SIG-M5 treated with dmso at 0.1 percent for 504 hours (cell line): ENCODE measurements around the gene POLR2B.
A peak's percentile ranks its signal among the peaks of the same experiment; 100 is the strongest.
"Not testable (repeated sequence)": the region's sequence is repeated elsewhere in the genome, so short reads cannot be mapped to it uniquely, and the experiment has no call there.

Experiments used
- DNase-seq: peaks from one replicate; lab custom pipeline; 2025; ENCODE audit not compliant: unreplicated experiment; lab: John Stamatoyannopoulos, UW

The POLR2B gene

DNA sequence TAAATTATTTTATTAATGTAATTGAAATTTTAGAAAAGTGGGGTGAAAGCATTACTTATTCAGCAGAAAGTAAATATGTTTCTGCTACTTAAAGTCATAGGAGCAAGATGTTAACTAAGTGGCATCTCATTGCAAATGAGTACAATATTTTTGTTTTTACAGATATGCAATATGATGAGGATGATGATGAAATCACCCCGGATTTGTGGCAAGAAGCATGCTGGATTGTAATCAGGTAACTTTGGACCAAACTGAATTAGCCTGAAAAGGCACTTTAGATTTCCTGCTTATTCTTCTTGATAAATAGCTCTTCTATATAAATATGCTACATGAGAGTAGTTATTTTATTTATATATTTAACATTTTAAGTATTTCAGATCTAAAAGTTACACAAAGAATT, 7.5 kb downstream of the POLR2B start:
- DNase-seq, result no peak

DNA sequence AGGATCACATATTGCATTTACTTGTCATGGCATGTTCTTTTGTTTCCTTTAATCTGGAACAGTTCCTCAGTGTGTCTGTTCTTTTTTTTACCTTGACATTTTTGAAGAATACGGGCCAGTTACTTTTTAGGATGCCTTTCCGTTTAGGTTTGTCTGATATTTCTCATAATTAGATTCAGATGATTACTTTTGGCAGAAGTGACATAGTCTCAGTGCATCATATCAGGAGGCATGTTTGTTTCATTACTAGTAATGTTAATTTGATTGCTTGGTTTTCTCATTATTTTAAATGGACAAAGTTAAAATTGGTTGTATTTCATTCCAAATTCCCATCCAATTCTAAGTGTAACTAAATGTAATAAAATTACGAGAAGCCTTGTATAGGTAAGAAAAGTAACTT, 8.3 kb downstream of the POLR2B start:
- DNase-seq, result no peak

DNA sequence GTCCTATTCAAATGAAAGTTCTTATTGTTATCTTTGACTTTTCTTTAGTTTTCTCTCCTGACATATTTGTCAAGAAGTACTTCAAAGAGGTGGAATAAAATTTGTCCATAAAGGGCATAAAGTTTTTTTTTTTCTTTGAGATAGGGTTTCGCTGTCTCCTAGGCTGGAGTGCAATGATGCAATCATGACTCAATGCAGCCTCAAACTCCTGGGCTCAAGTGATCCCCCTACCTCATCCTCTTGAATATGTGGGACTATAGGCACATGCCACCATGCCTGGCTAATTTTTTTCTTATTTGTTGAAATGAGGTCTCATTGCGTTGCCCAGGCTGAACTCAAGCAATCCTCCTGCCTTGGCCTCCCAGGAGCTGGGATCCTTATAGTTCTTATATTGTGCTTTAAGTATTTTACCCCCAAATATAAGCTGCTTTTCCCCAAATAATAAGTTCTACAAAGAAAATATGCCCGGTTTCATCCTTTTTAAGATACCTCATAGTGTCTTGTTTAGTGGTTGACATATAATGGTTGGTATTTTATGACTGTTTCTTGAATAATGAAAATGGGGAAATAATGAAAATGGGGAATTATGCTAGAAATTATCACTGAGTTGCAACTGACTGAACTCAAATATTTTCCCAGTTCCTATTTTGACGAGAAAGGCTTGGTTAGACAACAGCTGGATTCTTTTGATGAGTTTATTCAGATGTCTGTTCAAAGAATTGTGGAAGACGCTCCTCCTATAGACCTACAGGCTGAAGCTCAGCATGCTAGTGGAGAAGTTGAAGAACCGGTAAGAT, 11.6 kb downstream of the POLR2B start:
- DNase-seq, result no peak

DNA sequence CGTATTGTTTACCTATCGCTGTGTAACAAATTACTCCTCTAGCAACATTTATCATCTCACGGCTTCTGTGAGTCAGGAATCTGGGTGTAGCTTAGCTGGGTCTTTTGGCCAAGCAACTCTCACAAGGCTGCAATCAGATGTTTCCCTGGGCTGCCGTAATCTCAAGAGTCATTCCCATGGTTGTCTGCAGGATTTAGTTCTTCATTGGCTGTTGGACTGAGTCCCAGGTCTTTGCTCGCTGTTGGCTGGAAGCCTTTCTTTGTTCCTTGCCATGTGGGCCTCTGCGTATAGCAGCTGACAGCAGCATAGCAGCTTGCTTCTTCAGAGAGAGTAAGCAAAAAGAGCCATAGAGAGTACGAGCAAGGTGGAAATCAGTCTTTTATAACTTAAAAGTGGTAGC, 16.8 kb downstream of the POLR2B start:
- DNase-seq, result no peak

DNA sequence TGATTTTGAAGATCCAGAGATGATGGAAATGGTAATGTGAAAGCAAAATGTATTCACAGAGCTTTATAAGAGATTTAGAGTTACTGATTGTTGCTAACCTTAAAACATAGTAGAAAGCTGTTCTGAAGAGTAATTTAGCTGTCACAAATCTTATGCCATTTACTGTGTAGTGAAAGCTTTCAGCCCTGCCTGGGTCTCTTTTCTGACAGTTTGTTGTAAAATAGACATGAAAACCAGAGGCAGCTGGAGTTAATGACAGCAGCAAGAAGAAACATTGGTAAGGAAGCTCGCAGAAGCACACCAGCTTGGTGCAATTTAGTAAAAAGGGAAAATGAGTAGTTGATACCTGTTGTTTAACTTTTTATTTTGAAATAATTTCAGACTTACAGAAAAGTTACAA, 21.1 kb downstream of the POLR2B start:
- DNase-seq, result no peak

DNA sequence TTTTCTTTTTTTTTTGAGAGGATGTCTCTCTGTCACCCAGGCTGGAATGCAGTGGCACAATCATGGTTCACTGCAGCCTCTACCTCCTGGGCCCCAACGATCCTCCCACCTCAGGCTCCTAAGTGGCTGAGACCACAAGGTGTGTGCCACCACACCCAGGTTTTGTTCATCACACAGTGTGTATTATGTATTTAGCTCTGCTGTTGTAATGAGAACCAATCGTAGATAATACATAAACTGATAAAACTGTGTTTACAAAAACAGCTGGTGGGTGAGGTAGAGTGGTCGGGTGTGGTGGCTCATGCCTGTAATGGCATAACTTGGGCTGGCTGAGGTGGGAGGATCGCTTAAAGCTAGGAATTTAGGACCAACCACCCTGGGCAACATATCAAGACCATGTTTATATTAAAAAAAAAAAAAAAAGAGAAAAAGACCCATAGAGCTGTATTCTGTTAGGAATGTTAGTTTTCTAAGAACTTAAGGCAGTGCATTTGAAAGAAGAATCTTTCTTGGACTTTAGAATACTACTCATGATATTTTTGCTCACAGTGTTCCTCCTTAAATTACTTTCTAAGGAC, 34.9 kb downstream of the POLR2B start:
- no peak for DNase-seq

DNA sequence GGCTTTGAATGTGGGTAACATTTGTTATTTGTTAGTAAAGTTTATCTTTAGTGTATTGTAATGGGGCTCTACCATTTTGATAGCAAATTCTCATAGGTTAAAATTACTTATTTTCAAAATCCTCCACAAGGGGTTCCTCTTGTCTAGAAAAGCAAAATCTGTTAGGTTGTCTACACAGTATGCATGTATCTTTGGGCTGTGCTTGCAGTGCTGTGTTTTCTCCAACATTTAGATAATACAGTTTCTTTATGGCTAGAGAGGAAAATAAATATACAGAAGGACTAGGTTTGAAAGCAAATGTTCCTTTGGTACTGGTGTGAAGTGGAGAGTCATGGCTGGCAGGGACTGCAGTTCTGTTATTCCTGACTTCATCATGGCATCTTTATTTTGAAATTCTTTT, 40.3 kb downstream of the POLR2B start:
- no peak for DNase-seq

DNA sequence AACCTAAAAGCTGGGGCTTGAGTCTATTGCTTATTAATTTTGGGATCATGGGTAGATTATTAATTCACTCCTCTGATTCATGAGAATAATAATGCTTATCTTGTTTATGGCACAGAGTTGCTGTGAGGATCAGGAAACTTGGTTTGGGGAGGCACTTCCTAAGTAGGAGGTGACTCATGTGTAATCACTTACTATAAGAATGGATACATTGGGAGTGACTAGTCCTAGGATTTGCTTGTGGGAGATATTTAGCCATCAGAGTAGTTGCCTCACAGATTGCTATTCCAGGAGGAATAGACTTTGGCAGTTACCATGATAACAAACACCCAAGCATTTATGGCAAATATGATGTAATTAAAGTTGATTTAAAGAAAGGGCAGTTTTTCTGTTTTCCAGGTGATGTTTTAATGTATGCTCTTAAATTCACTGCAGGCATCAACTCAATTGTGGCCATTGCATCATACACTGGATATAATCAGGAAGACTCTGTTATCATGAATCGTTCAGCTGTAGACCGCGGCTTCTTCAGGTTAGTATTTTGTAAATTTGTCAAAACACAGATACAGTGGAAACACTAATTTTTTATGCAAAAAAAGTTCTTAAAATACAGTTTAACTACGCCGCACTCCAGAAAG, 41.9 kb downstream of the POLR2B start:
- no peak for DNase-seq

DNA sequence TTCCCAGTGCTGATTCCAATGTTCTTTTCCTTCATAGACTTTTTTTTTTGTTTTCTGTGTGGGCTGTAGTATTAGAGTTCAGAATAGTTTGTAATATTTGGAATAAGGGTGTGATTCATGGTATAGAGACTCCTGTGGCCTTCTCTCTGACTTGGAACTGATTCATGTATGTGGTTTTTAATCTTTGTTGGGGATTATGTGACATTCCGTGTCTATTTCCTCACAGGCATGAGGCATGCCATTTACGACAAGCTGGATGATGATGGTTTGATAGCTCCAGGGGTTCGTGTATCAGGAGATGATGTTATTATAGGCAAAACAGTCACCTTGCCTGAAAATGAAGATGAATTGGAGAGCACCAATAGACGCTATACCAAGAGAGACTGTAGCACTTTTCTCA, 44.4 kb downstream of the POLR2B start:
- no peak for DNase-seq

DNA sequence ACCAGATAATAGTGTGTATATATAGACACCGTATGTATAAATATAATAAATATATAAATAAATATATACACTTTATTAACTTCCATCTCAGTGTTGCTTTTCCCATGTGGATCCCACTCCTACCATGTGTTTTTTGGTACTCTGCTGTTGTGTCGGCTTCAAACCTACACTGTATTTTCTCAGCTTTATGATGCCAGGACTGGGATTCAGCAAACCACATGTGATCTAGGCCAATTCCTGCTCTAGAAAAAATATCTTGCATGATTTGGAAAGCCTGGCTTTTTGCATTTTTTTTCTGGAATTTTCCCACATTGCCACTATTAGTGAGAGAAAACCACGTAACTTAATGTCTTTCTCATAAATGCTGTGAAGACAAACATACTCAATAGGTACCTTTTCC, 55.8 kb downstream of the POLR2B start:
- DNase-seq, result no peak

DNA sequence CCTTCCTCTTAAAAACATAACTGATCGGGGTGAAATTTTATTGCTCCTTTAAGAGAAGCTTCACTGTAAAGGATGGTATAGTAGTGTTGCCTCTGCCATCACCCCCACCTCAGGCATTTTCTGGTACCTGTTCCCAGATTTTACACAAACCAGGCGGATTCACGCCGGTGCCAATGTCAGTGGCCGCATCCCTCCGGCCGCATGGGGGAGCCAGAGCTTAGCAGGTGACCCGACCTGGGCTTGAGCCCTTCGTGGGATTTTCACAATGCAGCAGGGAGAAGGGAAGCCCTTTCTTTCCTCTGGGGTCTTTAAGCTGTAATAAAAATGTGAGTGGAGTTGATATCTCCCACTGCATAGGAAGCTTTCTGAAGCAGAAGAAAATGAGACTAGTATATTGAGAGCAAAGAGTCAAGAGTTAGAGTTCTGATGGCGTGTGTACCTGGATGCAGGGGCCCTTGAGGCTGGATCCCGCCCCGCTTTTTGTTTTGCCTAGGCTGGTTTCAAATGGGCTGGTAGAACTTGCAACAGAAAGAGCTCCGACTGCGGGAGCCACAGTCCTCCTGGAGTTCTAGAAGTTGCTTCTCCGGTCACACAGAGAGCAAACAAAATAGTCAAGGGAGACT, 59.4 kb downstream of the POLR2B start:
- peak; percentile 15 for DNase-seq

DNA sequence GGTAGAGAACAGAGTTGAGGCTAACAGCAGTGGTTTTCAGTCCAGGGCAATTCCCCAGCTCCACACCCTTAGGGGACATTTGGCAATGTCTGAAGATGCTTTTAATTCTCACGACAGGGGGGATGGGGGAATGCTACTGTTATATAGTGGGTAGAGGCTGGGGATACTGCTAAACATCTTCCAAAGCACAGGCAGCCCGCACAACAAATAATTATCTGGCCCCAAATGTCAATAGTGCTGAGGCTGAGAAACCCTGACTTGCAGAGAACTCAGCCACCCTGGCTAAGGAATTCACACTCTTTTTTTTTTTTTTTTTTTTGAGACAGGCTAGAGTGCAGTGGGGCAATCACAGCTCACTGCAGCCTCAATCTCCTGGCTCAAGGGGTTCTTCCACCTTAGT, 60.6 kb downstream of the POLR2B start:
- DNase-seq, result no peak

DNA sequence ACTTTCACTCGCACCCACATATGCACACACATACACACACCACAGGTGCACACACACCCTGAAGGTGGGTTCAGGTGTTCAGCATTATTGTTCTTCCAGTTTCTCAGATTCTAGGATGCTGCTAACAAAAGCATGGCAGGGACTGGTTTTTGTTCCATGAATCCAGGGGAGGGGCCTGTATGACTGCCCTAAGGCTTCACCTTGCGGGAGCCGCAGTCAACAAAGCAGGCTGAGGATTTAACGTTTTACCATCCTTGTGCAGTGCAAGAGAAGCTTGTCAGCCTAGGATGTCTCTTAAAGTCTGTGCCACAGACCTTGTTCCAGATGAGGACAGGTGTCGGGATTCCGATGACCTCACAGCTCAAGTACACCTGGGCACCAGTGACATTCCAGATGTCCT, 61.8 kb downstream of the POLR2B start:
- no peak for DNase-seq

DNA sequence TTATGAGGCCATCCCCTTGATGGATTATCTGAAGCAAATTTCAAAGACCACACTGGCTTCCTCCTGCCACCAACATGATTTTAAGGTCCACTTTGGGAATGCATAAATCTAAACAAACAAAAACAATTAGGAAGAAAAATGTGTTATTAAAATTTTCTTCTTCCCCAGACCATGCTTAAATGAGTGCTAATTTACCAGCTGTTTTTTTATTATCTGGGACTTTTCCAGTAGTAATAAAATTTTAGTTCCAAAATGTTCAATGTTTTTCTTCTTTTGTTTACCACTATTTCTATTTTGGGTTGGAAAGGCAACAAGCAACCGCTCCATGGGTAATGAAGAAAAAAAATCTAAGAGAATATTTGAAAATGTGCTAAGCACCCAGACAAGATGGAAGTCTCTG, 62.3 kb downstream of the POLR2B start:
- no peak for DNase-seq

DNA sequence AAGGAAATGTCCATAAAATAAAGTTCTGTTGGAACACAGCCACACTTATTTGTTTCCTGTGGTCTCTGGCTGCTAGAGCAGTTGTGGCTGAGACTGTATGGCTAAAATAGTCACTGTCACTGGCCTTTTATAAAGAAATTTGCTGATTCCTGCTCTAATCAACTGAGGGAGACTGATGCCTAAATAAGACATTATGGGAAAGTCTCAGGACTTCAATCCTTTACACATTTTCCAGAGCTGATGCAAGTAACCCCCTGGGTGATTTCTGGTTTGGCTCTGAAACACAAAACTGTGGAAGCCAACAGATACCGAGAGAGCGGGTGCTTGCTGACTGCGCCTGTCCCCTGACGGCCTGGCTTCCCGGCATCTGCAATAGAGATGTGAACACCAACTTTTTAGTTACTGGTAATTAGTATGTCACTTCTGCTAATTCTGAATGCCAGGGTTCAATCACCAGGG, 64.0 kb downstream of the POLR2B start:
- no peak for DNase-seq

DNA sequence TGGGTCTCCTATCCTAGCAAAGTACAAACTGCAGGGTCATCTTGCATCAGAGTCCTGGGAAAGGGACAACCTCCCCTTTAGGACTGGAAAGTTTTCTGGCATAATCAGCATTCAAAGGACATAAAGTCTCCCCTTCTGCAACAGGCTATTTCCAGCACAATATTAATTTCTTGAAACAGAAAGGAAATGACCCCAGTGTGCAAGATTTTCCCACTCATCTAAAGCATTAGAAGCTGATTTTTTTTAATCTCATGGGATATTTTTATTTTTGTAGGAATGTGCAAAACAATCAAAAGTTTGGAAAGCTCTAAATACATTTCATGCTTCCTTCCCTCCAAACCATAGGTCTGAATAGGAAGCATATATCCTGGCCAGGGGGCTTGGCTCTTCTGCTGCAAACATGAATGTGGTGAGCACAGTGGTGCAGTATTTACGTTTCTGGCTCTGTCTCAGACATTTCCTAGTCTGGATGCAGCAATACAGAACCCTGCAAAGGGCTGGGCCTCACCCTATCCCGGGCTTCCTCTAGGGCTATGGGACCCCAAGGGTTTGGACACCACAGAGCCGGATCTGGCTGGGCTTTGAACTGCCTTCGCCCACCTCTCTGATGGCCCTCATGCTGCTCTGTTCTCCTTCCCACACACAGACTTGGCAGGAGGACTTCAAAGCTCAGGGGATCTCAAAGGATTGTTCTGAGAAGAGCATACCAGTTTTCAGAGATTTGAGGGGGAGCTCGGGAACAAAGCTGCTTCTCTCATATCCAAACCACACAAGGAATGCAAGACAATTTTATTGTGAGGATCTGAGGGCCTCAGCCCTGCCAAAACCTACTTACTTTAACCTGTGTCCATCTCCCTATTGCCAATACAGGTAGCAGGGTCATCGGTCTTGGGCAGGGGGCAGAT, 64.9 kb downstream of the POLR2B start:
- DNase-seq, result no peak

DNA sequence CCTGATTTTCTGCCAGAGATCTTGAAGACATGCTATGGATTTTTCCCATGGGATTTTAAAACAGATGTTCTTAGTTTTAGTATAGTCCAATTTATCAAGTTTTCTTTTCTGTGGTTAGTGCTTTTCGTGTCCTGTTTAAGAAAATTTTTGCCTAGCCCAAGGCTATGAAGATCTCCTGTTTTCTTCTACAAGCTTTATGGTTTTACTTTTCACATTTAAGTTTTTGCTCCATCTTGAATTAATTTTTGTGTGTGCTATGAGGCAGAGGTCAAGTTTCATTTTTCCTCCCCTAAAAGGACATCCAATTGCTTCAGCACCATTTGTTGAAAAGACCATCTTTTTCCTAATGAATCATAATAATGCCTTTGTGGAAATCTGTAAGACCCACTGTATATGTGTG, 65.6 kb downstream of the POLR2B start:
- DNase-seq, result no peak

DNA sequence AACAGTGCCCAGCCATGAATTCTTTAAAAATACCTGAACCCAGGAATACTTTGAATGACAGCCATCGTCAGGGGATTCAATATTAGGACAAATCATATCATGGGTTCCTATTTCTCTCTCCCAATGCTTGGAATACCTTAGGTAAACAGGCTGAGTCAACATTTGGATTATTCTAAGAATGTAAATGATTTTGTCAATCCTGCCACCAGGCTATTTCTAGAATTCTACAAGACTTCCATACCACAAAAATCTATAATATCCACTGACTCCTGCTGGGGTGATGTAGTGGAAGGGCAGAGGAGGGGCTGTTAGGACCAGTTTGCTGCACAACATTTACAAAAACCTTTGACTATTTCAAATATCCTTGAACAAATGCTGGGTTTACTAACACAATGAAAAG, 66.3 kb downstream of the POLR2B start:
- no peak for DNase-seq

DNA sequence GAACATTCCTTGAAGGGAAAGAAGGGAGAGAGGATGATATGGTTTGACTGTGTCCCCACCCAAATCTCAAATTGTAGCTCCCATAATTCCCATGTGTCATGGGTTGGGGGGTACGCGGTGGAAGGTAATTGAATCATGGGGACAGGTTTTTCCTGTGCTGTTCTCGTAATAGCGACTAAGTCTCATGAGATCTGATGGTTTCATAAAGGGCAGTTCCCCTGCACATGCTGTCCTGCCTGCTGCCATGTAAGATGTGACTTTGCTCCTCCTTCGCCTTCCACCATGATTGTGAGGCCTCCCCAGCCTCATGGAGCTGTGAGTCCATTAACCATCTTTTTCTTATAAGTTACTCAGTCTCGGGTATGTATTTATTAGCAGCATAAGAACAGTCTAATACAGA, 68.3 kb downstream of the POLR2B start:
- not testable (repeated sequence) for DNase-seq

DNA sequence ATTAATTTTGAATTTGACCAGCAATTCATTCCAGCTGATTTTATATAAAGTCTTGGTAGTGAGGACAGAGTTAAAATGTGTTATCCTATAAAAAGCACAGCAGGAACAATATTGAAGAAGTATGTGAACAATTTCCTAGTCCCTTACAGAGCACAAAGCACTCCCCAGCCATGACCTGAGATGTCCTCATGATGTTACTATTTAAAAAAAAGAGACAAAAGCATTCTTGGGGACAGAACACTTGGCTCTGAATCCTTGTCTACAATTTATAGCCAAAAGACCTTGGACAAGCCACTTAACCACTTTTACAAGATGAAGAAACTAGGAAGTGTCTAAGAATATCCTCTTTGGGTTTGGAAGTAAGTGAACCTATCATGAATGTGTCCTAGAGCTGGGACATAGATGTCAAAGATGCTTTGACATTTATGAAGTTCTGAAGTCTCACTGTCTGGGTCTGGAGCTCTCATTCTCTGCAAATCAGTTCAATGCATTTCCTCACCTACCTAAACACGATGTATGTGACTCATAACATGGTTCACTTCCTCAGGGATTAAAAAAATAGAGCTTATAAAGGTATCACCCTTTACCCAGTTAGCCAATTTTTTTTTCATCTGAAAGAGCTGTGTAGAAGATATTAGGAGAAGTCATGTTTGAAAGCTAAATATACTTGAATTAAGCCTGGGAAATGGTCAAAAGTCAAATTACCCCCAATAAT, 70.1 kb downstream of the POLR2B start:
- no peak for DNase-seq
